Measurements from ENCODE around the gene NFATC2.
"Not testable (repeated sequence)": the region's sequence is repeated elsewhere in the genome, so short reads cannot be mapped to it uniquely, and the experiment has no call there.

NFATC2 gene

DNA sequence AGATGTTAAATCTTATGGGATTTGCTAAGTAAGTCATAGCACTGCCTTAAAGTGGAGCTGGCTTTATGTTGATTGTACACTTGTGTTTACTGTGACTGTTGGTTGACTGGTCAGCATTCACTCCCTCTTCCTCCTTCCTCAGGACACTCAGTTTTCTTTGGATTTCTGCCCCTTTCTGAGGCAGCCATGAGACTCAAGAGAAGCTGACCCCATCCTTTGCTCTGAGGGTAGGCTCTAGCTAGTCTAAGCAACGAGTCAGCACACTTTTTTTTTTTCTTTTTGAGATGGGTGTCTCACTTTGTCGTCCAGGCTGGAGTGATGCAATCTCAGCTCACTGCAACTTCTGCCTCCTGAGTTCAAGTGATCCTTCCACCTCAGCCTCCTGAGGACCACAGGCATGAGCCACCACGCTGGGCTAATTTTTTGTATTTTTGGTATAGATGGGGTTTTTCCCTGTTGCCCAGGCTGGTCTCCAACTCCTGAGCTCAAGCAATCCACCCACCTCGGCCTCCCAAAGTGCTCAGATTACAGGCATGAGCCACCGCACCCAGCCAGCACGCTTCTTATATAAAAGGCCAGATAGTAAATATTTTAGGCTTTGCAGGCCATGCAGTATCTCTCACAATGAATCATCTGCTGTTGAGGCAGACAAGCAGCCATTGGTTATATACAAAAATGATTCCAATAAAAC lies 191.4 kb downstream of the NFATC2 start:
- peak; percentile 84 for DNase-seq

DNA sequence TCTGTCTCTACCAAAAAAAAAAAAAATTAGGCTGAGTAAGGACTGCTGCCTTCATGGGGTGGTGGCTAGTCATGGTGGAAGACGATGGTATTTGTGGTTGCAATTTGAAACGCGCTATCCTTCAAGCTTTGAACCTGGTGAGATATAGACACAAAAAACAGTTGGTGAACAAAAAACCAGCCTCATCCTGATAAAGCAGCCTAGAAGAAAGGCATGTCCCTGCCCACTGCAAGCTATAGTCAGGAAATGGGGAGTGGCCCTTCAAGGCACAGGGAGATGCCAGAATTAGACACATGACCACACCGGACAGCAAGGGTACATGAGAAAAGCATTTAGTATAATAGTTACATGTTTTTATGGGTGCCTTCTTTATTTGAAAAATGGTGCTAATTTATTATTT lies 193.6 kb downstream of the NFATC2 start:
- DNase-seq, result no peak

DNA sequence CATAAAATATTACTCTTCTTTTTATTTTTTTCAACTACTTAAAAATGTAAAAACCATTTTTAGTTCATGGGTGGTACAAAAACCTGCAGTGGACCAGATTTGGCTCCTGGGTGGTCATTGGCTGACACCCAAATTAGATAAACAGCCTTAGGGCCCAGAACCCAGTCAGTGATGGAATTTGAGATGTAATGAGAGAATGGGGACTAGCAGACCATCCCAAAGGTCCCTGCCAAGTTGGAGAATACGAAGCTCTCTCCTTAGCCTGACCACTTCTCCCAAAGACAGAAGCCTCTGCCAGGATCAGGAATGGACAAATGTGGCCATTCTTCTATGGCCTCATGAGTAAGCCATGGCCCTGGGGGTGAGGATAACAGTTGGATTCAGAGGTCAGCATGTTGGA lies 194.7 kb downstream of the NFATC2 start:
- DNase-seq, result no peak

DNA sequence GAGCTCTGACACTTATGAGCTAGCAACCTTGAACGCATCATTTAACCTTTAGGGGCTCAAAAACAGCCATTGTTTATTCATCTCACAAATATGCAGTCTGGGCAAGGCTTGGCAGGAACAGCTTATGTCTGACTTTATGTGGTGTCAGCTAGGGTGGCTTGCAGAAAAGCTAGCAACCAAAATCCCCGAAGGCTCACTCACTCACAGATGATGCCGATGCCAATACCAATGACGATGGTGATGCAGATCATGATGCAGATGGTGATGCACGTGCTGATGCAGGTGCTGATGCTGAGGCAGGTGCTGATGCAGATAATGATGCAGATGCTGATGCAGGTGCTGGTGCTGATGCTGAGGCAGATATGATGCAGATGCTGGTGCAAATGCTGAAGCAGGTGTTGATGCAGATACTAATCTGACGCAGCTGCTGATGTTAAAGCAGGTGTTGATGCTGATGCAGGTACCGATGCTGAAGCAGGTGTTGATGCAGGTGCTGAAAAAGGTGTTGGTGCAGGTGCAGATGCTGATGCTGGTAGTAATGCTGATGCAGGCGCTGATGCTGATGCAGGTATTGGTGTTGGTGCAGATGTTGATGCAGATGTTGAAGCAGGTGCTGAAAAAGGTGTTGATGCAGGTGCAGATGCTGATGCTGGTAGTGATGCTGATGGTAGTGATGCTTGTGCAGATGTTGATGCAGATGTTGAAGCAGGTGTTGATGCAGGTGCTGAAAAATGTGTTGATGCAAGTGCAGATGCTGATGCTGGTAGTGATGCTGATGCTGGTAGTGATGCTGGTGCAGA lies 195.6 kb downstream of the NFATC2 start:
- no peak for DNase-seq

DNA sequence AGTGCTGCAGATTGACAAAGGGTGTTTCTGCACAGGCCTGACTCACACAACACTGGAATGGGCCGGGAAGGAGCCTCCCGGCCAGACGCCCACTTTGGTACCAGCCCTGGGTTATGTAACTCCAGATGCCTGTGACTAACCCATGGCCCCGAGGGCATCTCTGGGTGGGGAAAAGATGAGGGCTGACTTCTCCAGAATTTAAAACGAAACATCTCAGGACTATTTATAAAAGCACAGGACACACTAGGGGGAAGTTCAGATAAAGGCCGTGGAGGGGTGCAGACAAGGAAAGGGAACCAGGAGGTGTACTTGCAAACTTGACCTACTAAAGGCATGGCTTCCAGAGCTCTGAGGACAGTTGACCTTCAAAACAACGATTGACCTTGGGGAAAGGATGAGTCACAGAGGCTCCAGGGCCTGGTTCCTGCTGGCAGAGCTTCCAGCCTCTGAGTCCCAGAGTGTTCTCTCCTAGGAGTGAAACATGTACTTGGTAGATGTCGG lies 196.9 kb downstream of the NFATC2 start:
- no peak for DNase-seq

DNA sequence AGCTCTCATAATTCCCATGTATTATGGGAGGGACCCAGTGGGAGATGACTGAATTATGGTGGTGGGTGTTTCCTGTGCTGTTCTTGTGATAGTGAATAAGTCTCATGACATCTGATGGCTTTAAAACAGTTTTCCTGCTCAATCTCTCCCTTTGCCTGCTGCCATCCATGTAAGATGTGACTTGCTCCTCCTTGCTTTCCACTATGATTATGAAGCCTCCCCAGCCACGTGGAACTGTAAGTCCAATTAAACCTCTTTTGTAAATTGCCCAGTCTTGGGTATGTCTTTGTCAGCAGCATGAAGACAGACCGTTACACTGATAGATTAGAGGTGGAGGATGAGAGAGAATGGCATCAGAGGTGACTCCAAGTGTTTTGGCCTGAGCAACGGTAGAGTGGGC lies 198.7 kb downstream of the NFATC2 start:
- not testable (repeated sequence) for DNase-seq

DNA sequence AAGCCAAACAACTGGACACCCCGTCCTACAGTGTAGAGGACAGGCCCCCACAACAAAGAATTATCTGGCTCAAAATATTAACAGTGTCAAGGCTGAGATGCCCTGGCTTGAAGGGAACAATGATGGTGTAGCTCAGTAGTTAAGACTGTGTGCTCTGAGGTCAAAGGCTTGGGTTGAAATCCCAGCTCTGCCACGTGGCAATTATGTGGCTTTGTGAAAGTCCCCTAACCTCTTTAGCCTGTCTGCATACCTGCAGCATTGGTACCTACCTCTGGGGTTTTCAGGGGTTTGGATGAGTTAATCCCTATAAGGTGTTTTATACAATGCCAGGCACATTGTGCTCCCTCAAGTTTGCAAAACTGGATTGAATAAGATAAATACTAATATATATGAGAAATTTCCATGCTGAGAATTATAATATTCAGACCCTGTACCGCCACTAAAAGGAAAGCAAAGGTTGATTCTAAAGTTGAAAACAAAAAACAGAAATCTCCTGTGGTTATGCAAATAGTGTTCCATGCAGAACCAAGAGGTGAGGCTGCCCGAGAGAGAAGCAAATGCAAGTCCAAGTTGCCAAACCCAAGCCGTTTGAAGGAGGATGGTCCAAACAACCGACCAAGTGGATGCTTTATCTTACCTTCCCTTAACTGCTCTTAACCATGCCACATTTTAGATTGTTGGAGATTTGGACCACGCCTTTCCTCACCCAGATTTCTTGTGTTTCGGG lies 199.8 kb downstream of the NFATC2 start:
- no peak for DNase-seq

DNA sequence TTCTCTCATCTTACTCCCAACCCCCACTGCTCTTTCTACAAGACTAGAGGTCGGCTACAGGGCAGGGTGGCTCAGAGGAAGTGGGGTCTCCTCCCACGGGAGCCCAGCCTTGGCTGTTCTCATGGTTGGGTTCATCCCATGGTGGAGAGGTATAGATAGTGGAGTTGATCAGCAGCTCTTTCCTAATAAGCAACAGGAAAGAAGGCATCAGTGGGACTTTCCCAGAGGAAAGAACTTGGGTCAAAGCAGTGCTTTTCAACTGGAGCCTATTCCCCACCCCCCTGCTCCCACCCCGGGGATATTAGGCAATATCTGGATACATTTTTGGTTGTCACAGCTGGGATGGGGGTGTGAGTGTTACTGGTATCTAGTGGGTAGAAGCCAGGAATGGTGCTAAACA lies 200.9 kb downstream of the NFATC2 start:
- DNase-seq, result peak; percentile 38

DNA sequence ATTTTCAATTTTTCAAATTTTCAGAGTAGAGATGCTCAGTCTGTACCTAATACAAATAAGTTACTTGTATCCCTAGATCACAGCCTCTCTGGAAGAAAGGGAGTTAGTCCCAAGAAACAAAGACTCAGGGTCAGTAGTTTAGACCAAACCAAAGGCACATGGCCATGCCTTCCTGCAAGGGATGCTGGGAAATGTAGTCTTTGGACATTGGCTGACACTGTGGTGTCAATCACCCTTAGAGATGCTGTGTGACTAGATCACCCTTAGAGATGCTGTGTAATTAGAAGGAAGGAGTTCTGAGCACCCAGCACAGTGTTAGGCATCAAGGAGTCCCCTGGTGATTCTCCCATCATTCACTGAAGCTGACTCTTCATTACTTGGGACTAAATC lies 202.1 kb downstream of the NFATC2 start:
- DNase-seq, result no peak

DNA sequence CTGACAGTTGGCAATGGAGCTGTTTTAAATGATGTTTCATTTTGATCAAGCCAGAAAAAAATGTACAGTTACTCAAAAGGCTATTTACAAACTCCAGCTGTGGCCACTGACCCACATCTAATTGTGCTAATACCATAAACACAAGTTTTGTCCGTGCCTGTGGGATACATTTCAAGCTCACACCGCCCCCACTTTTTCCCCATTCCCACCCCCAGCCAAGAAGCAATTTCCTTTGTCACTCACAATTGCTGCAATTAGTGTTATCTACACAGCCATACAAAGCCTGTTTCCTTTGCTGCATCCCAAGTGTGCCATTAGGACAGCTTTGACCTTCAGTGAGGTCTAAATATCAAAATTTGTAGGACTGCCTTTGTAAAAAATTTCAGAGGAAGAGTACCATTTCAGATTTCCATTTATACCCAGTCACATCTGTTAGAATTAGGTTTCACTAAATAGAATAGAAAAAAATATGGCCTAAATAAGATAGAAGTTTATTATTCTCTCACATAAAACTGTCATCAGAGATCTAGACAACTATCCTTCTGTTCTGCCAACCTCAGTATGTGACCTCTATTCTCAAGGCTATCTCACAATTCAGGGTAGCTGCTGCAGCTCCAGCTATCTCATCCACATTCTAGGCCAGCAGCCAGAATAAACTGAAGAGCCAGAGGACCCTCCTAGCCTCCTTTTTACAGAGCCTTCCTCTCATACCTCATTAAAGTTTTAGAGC lies 202.6 kb downstream of the NFATC2 start:
- no peak for DNase-seq

DNA sequence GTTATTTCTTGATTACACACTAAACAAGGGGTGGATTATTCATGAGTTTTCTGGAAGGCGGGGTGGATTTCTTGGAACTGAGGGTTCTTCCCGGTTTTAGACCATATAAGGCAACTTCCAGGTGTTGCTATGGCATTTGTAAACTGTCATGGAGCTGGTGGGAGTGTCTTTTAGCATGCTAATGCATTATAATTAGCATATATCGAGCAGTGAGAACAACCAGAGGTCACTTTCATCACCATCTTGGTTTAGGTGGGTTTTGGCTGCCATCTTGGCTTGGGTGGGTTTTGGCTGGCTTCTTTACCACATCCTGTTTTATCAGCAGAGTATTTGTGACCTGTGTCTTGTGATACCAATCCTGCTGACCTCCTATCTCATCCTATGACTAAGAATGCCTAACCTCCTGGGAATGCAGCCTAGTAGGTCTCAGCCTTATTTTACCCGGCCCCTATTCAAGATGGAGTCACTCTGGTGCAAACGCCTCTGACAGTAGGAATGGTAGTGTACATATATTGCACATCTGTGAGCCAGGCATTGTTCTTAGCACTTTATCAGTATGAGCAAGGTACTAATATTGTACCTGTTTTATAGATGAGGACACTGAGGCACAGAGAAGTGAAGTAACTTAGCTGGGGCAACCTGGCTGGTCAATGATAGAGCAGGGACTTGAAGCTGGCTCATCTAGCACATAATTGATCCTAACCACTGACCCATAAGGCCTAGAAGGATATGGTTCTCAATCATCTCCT lies 203.7 kb downstream of the NFATC2 start:
- DNase-seq, result peak; percentile 61

DNA sequence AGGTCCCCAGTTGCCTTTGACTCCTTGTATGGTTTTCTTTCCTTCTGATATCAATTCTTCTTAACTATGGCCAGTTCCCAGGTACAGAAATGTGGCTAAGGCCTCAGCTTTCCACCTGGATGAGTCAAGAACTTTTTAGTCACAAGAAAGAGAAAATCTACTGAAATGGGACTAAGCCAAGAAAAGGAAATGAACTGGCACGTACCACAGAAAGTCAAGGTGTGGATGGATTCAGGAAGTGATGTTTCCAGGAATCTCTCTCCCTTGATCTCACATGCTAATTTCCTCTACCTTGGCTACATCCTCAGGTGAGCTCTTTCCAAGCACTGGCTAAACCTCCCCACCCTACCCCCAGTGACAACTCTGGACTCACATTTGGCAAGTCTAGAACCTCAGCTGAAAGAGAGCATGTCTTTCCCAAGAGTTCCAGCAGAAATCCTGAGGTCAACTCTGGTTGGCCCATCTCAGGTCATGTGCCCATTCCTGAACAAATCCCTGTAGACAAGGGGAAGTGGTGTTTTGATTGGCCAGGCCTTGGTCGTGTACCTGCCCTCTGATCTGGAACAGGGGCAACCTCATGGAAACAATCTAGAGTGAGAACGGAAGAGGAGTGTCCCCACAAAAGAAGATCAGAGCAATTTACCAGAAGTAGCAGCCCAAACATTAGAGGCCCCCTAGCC lies 205.3 kb downstream of the NFATC2 start:
- no peak for DNase-seq

All from fibroblast of skin of abdomen (primary cell).